ENCODE results near the gene UNC93A.
"Not testable (repeated sequence)": the region's sequence is repeated elsewhere in the genome, so short reads cannot be mapped to it uniquely, and the experiment has no call there.

Gene UNC93A

GRCh38 chr6:167252271-167252670, 38.8 kb upstream of the UNC93A start:
- Histone ChIP-seq H3K79me2 (ENCODE audit: control insufficient read depth, insufficient read depth, low read length, unreplicated experiment) (no peaks in the 10 kb centered on the region), H3K36me3 (ENCODE audit: insufficient read depth, low read length) (no peaks in the 10 kb centered on the region), H3K27ac (ENCODE audit: low read depth, low read length) (no peak overlapping the region), H3K27me3 (ENCODE audit: insufficient read depth, low read length) (no peaks in the 10 kb centered on the region), H3K4me3 (ENCODE audit: low read depth, low read length) (no peak overlapping the region), H3K4me1 (ENCODE audit: control insufficient read depth, insufficient read depth, low read length, unreplicated experiment) (no peaks in the 10 kb centered on the region), H2AFZ (ENCODE audit: low read length, unreplicated experiment) (no peak overlapping the region)

GRCh38 chr6:167255918-167256553, 35.1 kb upstream of the UNC93A start:
- Histone ChIP-seq H3K36me3 (ENCODE audit: insufficient read depth, low read length) (no peaks in the 10 kb centered on the region), H3K4me3 (ENCODE audit: low read depth, low read length) (no peak overlapping the region), H3K27ac (ENCODE audit: low read depth, low read length) (no peak overlapping the region), H3K79me2 (ENCODE audit: control insufficient read depth, insufficient read depth, low read length, unreplicated experiment) (no peaks in the 10 kb centered on the region), H3K4me1 (ENCODE audit: control insufficient read depth, insufficient read depth, low read length, unreplicated experiment) (no peaks in the 10 kb centered on the region), H2AFZ (ENCODE audit: low read length, unreplicated experiment) (no peak overlapping the region), H3K27me3 (ENCODE audit: insufficient read depth, low read length) (no peaks in the 10 kb centered on the region)

- no peaks in the 10 kb centered on the region for H3K27me3 ChIP-seq (ENCODE audit: insufficient read depth, low read length)
- no peak overlapping the region for H3K27ac ChIP-seq (ENCODE audit: low read depth, low read length)
- H2AFZ ChIP-seq (ENCODE audit: low read length, unreplicated experiment) = no peak overlapping the region
- H3K4me3 ChIP-seq (ENCODE audit: low read depth, low read length) = no peak overlapping the region
- no peaks in the 10 kb centered on the region for H3K79me2 ChIP-seq (ENCODE audit: control insufficient read depth, insufficient read depth, low read length, unreplicated experiment)
- no peaks in the 10 kb centered on the region for H3K36me3 ChIP-seq (ENCODE audit: insufficient read depth, low read length)
- H3K4me1 ChIP-seq (ENCODE audit: control insufficient read depth, insufficient read depth, low read length, unreplicated experiment) = no peaks in the 10 kb centered on the region
Measured at GRCh38 chr6:167258646-167259045, 32.5 kb upstream of the UNC93A start.

- not testable (repeated sequence) for H3K27ac ChIP-seq (ENCODE audit: low read depth, low read length)
Measured at GRCh38 chr6:167266057-167266829, 24.9 kb upstream of the UNC93A start.

GRCh38 chr6:167266830-167267555, 24.1 kb upstream of the UNC93A start:
- Histone ChIP-seq H3K4me3 (ENCODE audit: low read depth, low read length) (no peak overlapping the region), H3K27me3 (ENCODE audit: insufficient read depth, low read length) (no peaks in the 10 kb centered on the region), H3K4me1 (ENCODE audit: control insufficient read depth, insufficient read depth, low read length, unreplicated experiment) (no peaks in the 10 kb centered on the region), H3K27ac (ENCODE audit: low read depth, low read length) (no peak overlapping the region), H3K79me2 (ENCODE audit: control insufficient read depth, insufficient read depth, low read length, unreplicated experiment) (no peaks in the 10 kb centered on the region), H3K36me3 (ENCODE audit: insufficient read depth, low read length) (no peaks in the 10 kb centered on the region), H2AFZ (ENCODE audit: low read length, unreplicated experiment) (no peak overlapping the region)

More at GRCh38 chr6:167266057-167266829, 24.9 kb upstream of the UNC93A start:
- H3K79me2 ChIP-seq (ENCODE audit: control insufficient read depth, insufficient read depth, low read length, unreplicated experiment); H3K4me3 ChIP-seq (ENCODE audit: low read depth, low read length); H3K36me3 ChIP-seq (ENCODE audit: insufficient read depth, low read length); H3K27me3 ChIP-seq (ENCODE audit: insufficient read depth, low read length); H3K4me1 ChIP-seq (ENCODE audit: control insufficient read depth, insufficient read depth, low read length, unreplicated experiment); H2AFZ ChIP-seq (ENCODE audit: low read length, unreplicated experiment): not testable (repeated sequence)

GRCh38 chr6:167267556-167267898, 23.6 kb upstream of the UNC93A start:
- H3K4me3 ChIP-seq (ENCODE audit: low read depth, low read length) = not testable (repeated sequence)

GRCh38 chr6:167267921-167268401, 23.2 kb upstream of the UNC93A start:
- Histone ChIP-seq H3K79me2 (ENCODE audit: control insufficient read depth, insufficient read depth, low read length, unreplicated experiment) (no peaks in the 10 kb centered on the region), H3K4me3 (ENCODE audit: low read depth, low read length) (no peak overlapping the region), H2AFZ (ENCODE audit: low read length, unreplicated experiment) (no peak overlapping the region), H3K4me1 (ENCODE audit: control insufficient read depth, insufficient read depth, low read length, unreplicated experiment) (no peaks in the 10 kb centered on the region), H3K36me3 (ENCODE audit: insufficient read depth, low read length) (no peaks in the 10 kb centered on the region), H3K27me3 (ENCODE audit: insufficient read depth, low read length) (no peaks in the 10 kb centered on the region), H3K27ac (ENCODE audit: low read depth, low read length) (no peak overlapping the region)

More at GRCh38 chr6:167267556-167267898, 23.6 kb upstream of the UNC93A start:
- H3K79me2 ChIP-seq (ENCODE audit: control insufficient read depth, insufficient read depth, low read length, unreplicated experiment); H3K4me1 ChIP-seq (ENCODE audit: control insufficient read depth, insufficient read depth, low read length, unreplicated experiment); H3K36me3 ChIP-seq (ENCODE audit: insufficient read depth, low read length); H3K27ac ChIP-seq (ENCODE audit: low read depth, low read length); H2AFZ ChIP-seq (ENCODE audit: low read length, unreplicated experiment); H3K27me3 ChIP-seq (ENCODE audit: insufficient read depth, low read length): not testable (repeated sequence)

- H3K27ac ChIP-seq (ENCODE audit: low read depth, low read length) = no peak overlapping the region
- H3K4me3 ChIP-seq (ENCODE audit: low read depth, low read length) = no peak overlapping the region
- no peaks in the 10 kb centered on the region for H3K4me1 ChIP-seq (ENCODE audit: control insufficient read depth, insufficient read depth, low read length, unreplicated experiment)
- H2AFZ ChIP-seq (ENCODE audit: low read length, unreplicated experiment) = no peak overlapping the region
- no peaks in the 10 kb centered on the region for H3K27me3 ChIP-seq (ENCODE audit: insufficient read depth, low read length)
- no peaks in the 10 kb centered on the region for H3K36me3 ChIP-seq (ENCODE audit: insufficient read depth, low read length)
- no peaks in the 10 kb centered on the region for H3K79me2 ChIP-seq (ENCODE audit: control insufficient read depth, insufficient read depth, low read length, unreplicated experiment)
Measured at GRCh38 chr6:167268683-167269280, 22.3 kb upstream of the UNC93A start.

- Histone ChIP-seq H3K27me3 (ENCODE audit: insufficient read depth, low read length) (no peaks in the 10 kb centered on the region), H3K27ac (ENCODE audit: low read depth, low read length) (no peak overlapping the region), H3K79me2 (ENCODE audit: control insufficient read depth, insufficient read depth, low read length, unreplicated experiment) (no peaks in the 10 kb centered on the region), H3K4me1 (ENCODE audit: control insufficient read depth, insufficient read depth, low read length, unreplicated experiment) (no peaks in the 10 kb centered on the region), H3K36me3 (ENCODE audit: insufficient read depth, low read length) (no peaks in the 10 kb centered on the region), H2AFZ (ENCODE audit: low read length, unreplicated experiment) (no peak overlapping the region), H3K4me3 (ENCODE audit: low read depth, low read length) (no peak overlapping the region)
Measured at GRCh38 chr6:167270499-167271311, 20.4 kb upstream of the UNC93A start.

GRCh38 chr6:167272151-167272550, 19.0 kb upstream of the UNC93A start:
- H3K36me3 ChIP-seq (ENCODE audit: insufficient read depth, low read length) = no peaks in the 10 kb centered on the region
- no peak overlapping the region for H3K27ac ChIP-seq (ENCODE audit: low read depth, low read length)
- H3K27me3 ChIP-seq (ENCODE audit: insufficient read depth, low read length) = no peaks in the 10 kb centered on the region
- no peak overlapping the region for H2AFZ ChIP-seq (ENCODE audit: low read length, unreplicated experiment)
- no peak overlapping the region for H3K4me3 ChIP-seq (ENCODE audit: low read depth, low read length)
- H3K4me1 ChIP-seq (ENCODE audit: control insufficient read depth, insufficient read depth, low read length, unreplicated experiment) = no peaks in the 10 kb centered on the region
- H3K79me2 ChIP-seq (ENCODE audit: control insufficient read depth, insufficient read depth, low read length, unreplicated experiment) = no peaks in the 10 kb centered on the region
